Measurements from ENCODE around the gene ELAPOR1. TPM values are rescaled to one million over a fixed set of nuclear protein-coding genes. Genes with fewer than 3 reads are reported as not detected.
"Not testable (repeated sequence)": the region's sequence is repeated elsewhere in the genome, so short reads cannot be mapped to it uniquely, and the experiment has no call there.

The ELAPOR1 gene
- total RNA-seq, 2 experiments from 2014 or later, result 5.3 to 6.1 TPM

- POLR2A ChIA-PET, result no interaction called here
- ATAC-seq (ENCODE audit: low read depth) (no peak), DNase-seq (no peak)
- Mint-ChIP-seq H3K4me3 (no peak overlapping the region), H3K36me3 (no peaks in the 10 kb centered on the region), H3K9me3 (no peaks in the 10 kb centered on the region), H3K27me3 (peaks cover 2% of the 10 kb centered on the region), H3K4me1 (peaks cover 8% of the 10 kb centered on the region), H3K27ac (no peak overlapping the region)
Measured at GRCh38 chr1:109131800-109132199, 17.9 kb downstream of the ELAPOR1 start.

- Mint-ChIP-seq H3K9me3 (no peaks in the 10 kb centered on the region), H3K27ac (no peak overlapping the region), H3K36me3 (no peaks in the 10 kb centered on the region), H3K4me3 (no peak overlapping the region), H3K4me1 (peaks cover 8% of the 10 kb centered on the region), H3K27me3 (peaks cover 2% of the 10 kb centered on the region)
- DNase-seq, result no peak
- POLR2A ChIA-PET, result interaction anchor here (1.1 kb wide), 1 partner anchor 32 kb away, joined by 3 read pairs; no protein-coding TSS in a partner anchor
- no peak for ATAC-seq (ENCODE audit: low read depth)
Measured at GRCh38 chr1:109133002-109133706, 19.2 kb downstream of the ELAPOR1 start.

GRCh38 chr1:109133815-109134214, 19.9 kb downstream of the ELAPOR1 start:
- POLR2A ChIA-PET, result interaction anchor here (1.1 kb wide), 1 partner anchor 32 kb away, joined by 3 read pairs; no protein-coding TSS in a partner anchor
- H3K4me3 Mint-ChIP-seq, result no peak overlapping the region
- no peaks in the 10 kb centered on the region for H3K9me3 Mint-ChIP-seq

GRCh38 chr1:109134423-109134822, 20.5 kb downstream of the ELAPOR1 start:
- Mint-ChIP-seq H3K9me3 (no peaks in the 10 kb centered on the region), H3K27me3 (peaks cover 2% of the 10 kb centered on the region), H3K4me1 (peaks cover 8% of the 10 kb centered on the region), H3K36me3 (no peaks in the 10 kb centered on the region), H3K4me3 (no peak overlapping the region), H3K27ac (peak overlapping the region; percentile 10)
- POLR2A ChIA-PET, result interaction anchor here (0.5 kb wide), 1 partner anchor 94 kb away, joined by 3 read pairs; no protein-coding TSS in a partner anchor
- ATAC-seq (ENCODE audit: low read depth) (no peak), DNase-seq (no peak)

More at GRCh38 chr1:109133815-109134214, 19.9 kb downstream of the ELAPOR1 start:
- H3K27ac Mint-ChIP-seq, result no peak overlapping the region
- peaks cover 2% of the 10 kb centered on the region for H3K27me3 Mint-ChIP-seq
- ATAC-seq (ENCODE audit: low read depth), result no peak
- H3K4me1 Mint-ChIP-seq, result peaks cover 8% of the 10 kb centered on the region
- H3K36me3 Mint-ChIP-seq, result no peaks in the 10 kb centered on the region
- no peak for DNase-seq

- Mint-ChIP-seq H3K27me3 (no peaks in the 10 kb centered on the region), H3K9me3 (no peaks in the 10 kb centered on the region), H3K27ac (no peak overlapping the region), H3K36me3 (no peaks in the 10 kb centered on the region), H3K4me1 (peaks cover 8% of the 10 kb centered on the region), H3K4me3 (no peak overlapping the region)
- POLR2A ChIA-PET, result no interaction called here
- DNase-seq (no peak), ATAC-seq (ENCODE audit: low read depth) (no peak)
Measured at GRCh38 chr1:109135940-109136339, 22.0 kb downstream of the ELAPOR1 start.

- Mint-ChIP-seq H3K27ac (no peak overlapping the region), H3K4me1 (peaks cover 7% of the 10 kb centered on the region), H3K9me3 (no peaks in the 10 kb centered on the region), H3K4me3 (no peak overlapping the region), H3K27me3 (no peaks in the 10 kb centered on the region), H3K36me3 (no peaks in the 10 kb centered on the region)
- no peak for ATAC-seq (ENCODE audit: low read depth)
- POLR2A ChIA-PET, result no interaction called here
- DNase-seq, result no peak
Measured at GRCh38 chr1:109136766-109137165, 22.9 kb downstream of the ELAPOR1 start.

GRCh38 chr1:109137958-109138357, 24.0 kb downstream of the ELAPOR1 start:
- Mint-ChIP-seq H3K36me3 (no peaks in the 10 kb centered on the region), H3K27me3 (no peaks in the 10 kb centered on the region), H3K4me3 (no peak overlapping the region), H3K4me1 (peaks cover 7% of the 10 kb centered on the region), H3K27ac (no peak overlapping the region), H3K9me3 (no peaks in the 10 kb centered on the region)
- no peak for DNase-seq
- ATAC-seq (ENCODE audit: low read depth), result no peak
- POLR2A ChIA-PET, result no interaction called here

GRCh38 chr1:109138358-109138757, 24.4 kb downstream of the ELAPOR1 start:
- H3K4me1 Mint-ChIP-seq, result peaks cover 7% of the 10 kb centered on the region
- H3K4me3 Mint-ChIP-seq, result no peak overlapping the region
- H3K27ac Mint-ChIP-seq, result no peak overlapping the region
- H3K9me3 Mint-ChIP-seq, result no peaks in the 10 kb centered on the region
- H3K36me3 Mint-ChIP-seq, result no peaks in the 10 kb centered on the region
- POLR2A ChIA-PET, result no interaction called here
- no peak for DNase-seq
- no peak for ATAC-seq (ENCODE audit: low read depth)
- no peaks in the 10 kb centered on the region for H3K27me3 Mint-ChIP-seq

GRCh38 chr1:109140392-109140791, 26.5 kb downstream of the ELAPOR1 start:
- Mint-ChIP-seq H3K4me3 (no peak overlapping the region), H3K27ac (no peak overlapping the region), H3K4me1 (no peaks in the 10 kb centered on the region), H3K9me3 (no peaks in the 10 kb centered on the region), H3K36me3 (no peaks in the 10 kb centered on the region), H3K27me3 (no peaks in the 10 kb centered on the region)
- no peak for ATAC-seq (ENCODE audit: low read depth)
- DNase-seq, result no peak
- POLR2A ChIA-PET, result no interaction called here

GRCh38 chr1:109142260-109142659, 28.3 kb downstream of the ELAPOR1 start:
- Mint-ChIP-seq H3K4me3 (no peak overlapping the region), H3K27ac (no peak overlapping the region), H3K36me3 (no peaks in the 10 kb centered on the region), H3K9me3 (no peaks in the 10 kb centered on the region), H3K4me1 (no peaks in the 10 kb centered on the region), H3K27me3 (peaks cover 2% of the 10 kb centered on the region)
- ATAC-seq (ENCODE audit: low read depth), result no peak
- no peak for DNase-seq
- POLR2A ChIA-PET, result no interaction called here

GRCh38 chr1:109142725-109143124, 28.8 kb downstream of the ELAPOR1 start:
- H3K27ac Mint-ChIP-seq; POLR2A ChIA-PET; DNase-seq; H3K27me3 Mint-ChIP-seq; ATAC-seq (ENCODE audit: low read depth); H3K36me3 Mint-ChIP-seq; H3K4me3 Mint-ChIP-seq; H3K4me1 Mint-ChIP-seq; H3K9me3 Mint-ChIP-seq: not testable (repeated sequence)

GRCh38 chr1:109148987-109149561, 35.2 kb downstream of the ELAPOR1 start:
- H3K4me3 Mint-ChIP-seq, result no peak overlapping the region
- no peak overlapping the region for H3K27ac Mint-ChIP-seq
- H3K27me3 Mint-ChIP-seq, result peaks cover 2% of the 10 kb centered on the region
- no peaks in the 10 kb centered on the region for H3K36me3 Mint-ChIP-seq
- POLR2A ChIA-PET, result no interaction called here
- ATAC-seq (ENCODE audit: low read depth) (no peak), DNase-seq (no peak)
- no peaks in the 10 kb centered on the region for H3K9me3 Mint-ChIP-seq
- no peaks in the 10 kb centered on the region for H3K4me1 Mint-ChIP-seq

GRCh38 chr1:109149874-109150601, 36.1 kb downstream of the ELAPOR1 start:
- no peaks in the 10 kb centered on the region for H3K4me1 Mint-ChIP-seq
- H3K27me3 Mint-ChIP-seq, result peaks cover 2% of the 10 kb centered on the region
- ATAC-seq (ENCODE audit: low read depth), result no peak
- no peak for DNase-seq
- H3K27ac Mint-ChIP-seq, result no peak overlapping the region
- H3K4me3 Mint-ChIP-seq, result no peak overlapping the region
- H3K9me3 Mint-ChIP-seq, result no peaks in the 10 kb centered on the region
- no peaks in the 10 kb centered on the region for H3K36me3 Mint-ChIP-seq
- POLR2A ChIA-PET, result no interaction called here
